Body of pancreas (tissue), 4 donors: Measurements from ENCODE around the gene CYFIP2.

ENCODE experiments used
- POLR2A ChIP-seq, 3 donors: fragments of 450-650 bp; IDR thresholded peaks; one replicate each; pipeline ENCODE4 v1.6.1; 2016; ENCODE audit warnings: antibody characterized with exemption in 3 of 3, mild to moderate bottlenecking in 2 of 3
- TF ChIP-seq, protein P1 (sequence below), 7 experiments: fragments of 450-650 bp in 4 of 7; fragments of 200-600 bp in 3 of 7; sonication (generic) in 3 of 7; IDR thresholded peaks; one replicate each; pipeline ENCODE4 v1.5.1; 2016 to 2019; ENCODE audit warnings: antibody characterized with exemption in 7 of 7

GRCh38 chr5:157222506-157223230, 43.3 kb upstream of the CYFIP2 start:
- TF ChIP-seq, protein P1, sequence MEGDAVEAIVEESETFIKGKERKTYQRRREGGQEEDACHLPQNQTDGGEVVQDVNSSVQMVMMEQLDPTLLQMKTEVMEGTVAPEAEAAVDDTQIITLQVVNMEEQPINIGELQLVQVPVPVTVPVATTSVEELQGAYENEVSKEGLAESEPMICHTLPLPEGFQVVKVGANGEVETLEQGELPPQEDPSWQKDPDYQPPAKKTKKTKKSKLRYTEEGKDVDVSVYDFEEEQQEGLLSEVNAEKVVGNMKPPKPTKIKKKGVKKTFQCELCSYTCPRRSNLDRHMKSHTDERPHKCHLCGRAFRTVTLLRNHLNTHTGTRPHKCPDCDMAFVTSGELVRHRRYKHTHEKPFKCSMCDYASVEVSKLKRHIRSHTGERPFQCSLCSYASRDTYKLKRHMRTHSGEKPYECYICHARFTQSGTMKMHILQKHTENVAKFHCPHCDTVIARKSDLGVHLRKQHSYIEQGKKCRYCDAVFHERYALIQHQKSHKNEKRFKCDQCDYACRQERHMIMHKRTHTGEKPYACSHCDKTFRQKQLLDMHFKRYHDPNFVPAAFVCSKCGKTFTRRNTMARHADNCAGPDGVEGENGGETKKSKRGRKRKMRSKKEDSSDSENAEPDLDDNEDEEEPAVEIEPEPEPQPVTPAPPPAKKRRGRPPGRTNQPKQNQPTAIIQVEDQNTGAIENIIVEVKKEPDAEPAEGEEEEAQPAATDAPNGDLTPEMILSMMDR (IDR thresholded peaks at IDR 0.05) = no peak
- no peak for TF ChIP-seq POLR2A (IDR thresholded peaks at IDR 0.05)
